A549 (cell line): ENCODE measurements around the gene ZER1. TPM values are rescaled to one million over a fixed set of nuclear protein-coding genes. Genes with fewer than 3 reads are reported as not detected.

Source experiments
- ATAC-seq, 2 experiments: fragments of 200-7000 bp in 1 of 2; fragments of >200 bp in 1 of 2; cut with Nextera tagmentation in 1 of 2; cut with Tn5 transposase in 1 of 2; 3 replicates each; pipeline versions ENCODE4 v1.8.0 to v1.9.1; 2018 to 2020; ENCODE audit warnings: mild to moderate bottlenecking in 1 of 2, moderate library complexity in 1 of 2
- CTCF ChIA-PET: fragments of 300-600 bp; sonication (Branson Sonifier 250); formaldehyde crosslinking; extraction: SDS; loops from one replicate; lab custom pipeline; 2021; ENCODE audit warnings: antibody characterized with exemption, inconsistent platforms; lab: Yijun Ruan, JAX
- POLR2A ChIA-PET: fragments of 350-600 bp; formaldehyde crosslinking; extraction: SDS; loops from one replicate; lab custom pipeline; 2021; ENCODE audit warnings: antibody characterized with exemption, inconsistent platforms; lab: Yijun Ruan, JAX
- DNase-seq, 2 experiments: peaks; one replicate each; pipeline versions ENCODE4 v3.0.0 to v3.0.0-alpha.2; 2011 to 2016; ENCODE audit warnings: low read depth in 1 of 2, low spot score in 1 of 2
- FAIRE-seq: peaks from 2 replicates; lab custom pipeline; 2011; peaks lifted over from hg19 to GRCh38; lab: Jason Lieb, UNC
- H3K27ac ChIP-seq, 2 experiments: fragments of >200 bp; sonication (Bioruptor Twin); formaldehyde crosslinking; 3 replicates each; pipeline ENCODE4 v1.5.1; 2016 to 2017
- H3K4me1 ChIP-seq: fragments of >200 bp; sonication (Bioruptor Twin); formaldehyde crosslinking; 3 replicates; pipeline ENCODE4 v1.6.1; 2016
- H3K4me2 ChIP-seq: fragments of >200 bp; sonication (Bioruptor Twin); formaldehyde crosslinking; 3 replicates; pipeline ENCODE4 v1.6.1; 2016
- H3K4me3 ChIP-seq: fragments of >200 bp; sonication (Bioruptor Twin); formaldehyde crosslinking; 3 replicates; pipeline ENCODE4 v1.5.1; 2016
- H3K9me3 ChIP-seq: fragments of >200 bp; sonication (Bioruptor Twin); formaldehyde crosslinking; 3 replicates; pipeline ENCODE4 v1.6.1; 2016
- ATOH8 ChIP-seq: fragments of 250-450 bp; sonication (Bioruptor Pico); IDR thresholded peaks from 2 replicates; pipeline ENCODE4 v1.5.0; 2020; ENCODE audit warnings: low read depth, mild to moderate bottlenecking, moderate library complexity
- BHLHE40 ChIP-seq: IDR thresholded peaks from 2 replicates; pipeline ENCODE4 v1.6.1; 2012; ENCODE audit warnings: low read depth, low read length, inconsistent platforms
- CBX2 ChIP-seq: fragments of 200-600 bp; sonication (generic); IDR thresholded peaks from 2 replicates; pipeline ENCODE4 v1.6.1; 2016; ENCODE audit warnings: low read depth, mild to moderate bottlenecking, borderline replicate concordance
- CBX8 ChIP-seq: fragments of 200-600 bp; sonication (generic); IDR thresholded peaks from 2 replicates; pipeline ENCODE4 v1.6.1; 2016
- CEBPB ChIP-seq, 2 experiments: fragments of >200 bp in 1 of 2; sonication (Bioruptor Twin) in 1 of 2; formaldehyde crosslinking in 1 of 2; IDR thresholded peaks; 2 replicates each; pipeline ENCODE4 v1.6.1; 2012 to 2016
- CHD2 ChIP-seq: fragments of 150-350 bp; IDR thresholded peaks from 2 replicates; pipeline ENCODE4 v1.6.1; 2014; ENCODE audit warnings: low read length; ENCODE audit not compliant: partially characterized antibody
- CTCF ChIP-seq: fragments of >200 bp; sonication (Bioruptor Twin); formaldehyde crosslinking; IDR thresholded peaks from 3 replicates; pipeline ENCODE4 v1.5.1; 2016
- ELK1 ChIP-seq: fragments of 150-350 bp; IDR thresholded peaks from 2 replicates; pipeline ENCODE4 v1.6.1; 2014; ENCODE audit warnings: low read depth, mild to moderate bottlenecking, low read length
- ESRRA ChIP-seq: fragments of 150-350 bp; IDR thresholded peaks from 2 replicates; pipeline ENCODE4 v1.6.1; 2014; ENCODE audit warnings: mild to moderate bottlenecking, low read length, borderline replicate concordance
- FOSB ChIP-seq: fragments of 250-450 bp; sonication (Bioruptor Pico); IDR thresholded peaks from 2 replicates; pipeline ENCODE4 v1.5.0; 2020; ENCODE audit warnings: mild to moderate bottlenecking, moderate library complexity
- FOXS1 ChIP-seq: fragments of 250-450 bp; sonication (Bioruptor Pico); IDR thresholded peaks from 2 replicates; pipeline ENCODE4 v1.5.0; 2020; ENCODE audit warnings: mild to moderate bottlenecking, moderate library complexity
- GATA3 ChIP-seq: IDR thresholded peaks from 2 replicates; pipeline ENCODE4 v1.6.1; 2012; ENCODE audit warnings: borderline replicate concordance
- HDAC2 ChIP-seq: fragments of 200-600 bp; sonication (generic); IDR thresholded peaks from 2 replicates; pipeline ENCODE4 v1.6.1; 2016
- HEYL ChIP-seq: fragments of 250-450 bp; sonication (Bioruptor Pico); IDR thresholded peaks from 2 replicates; pipeline ENCODE4 v1.8.0; 2021; ENCODE audit warnings: mild to moderate bottlenecking, moderate library complexity
- HOXB13 ChIP-seq: fragments of 250-450 bp; sonication (Bioruptor Pico); IDR thresholded peaks from 2 replicates; pipeline ENCODE4 v1.5.0; 2020; ENCODE audit warnings: low read depth, mild to moderate bottlenecking, moderate library complexity
- HOXB5 ChIP-seq: fragments of 250-450 bp; sonication (Bioruptor Pico); IDR thresholded peaks from 2 replicates; pipeline ENCODE4 v1.5.0; 2020; ENCODE audit warnings: mild to moderate bottlenecking, moderate library complexity
- JUN ChIP-seq, 2 experiments: fragments of >200 bp; sonication (Bioruptor Twin); formaldehyde crosslinking; IDR thresholded peaks; 2 replicates in 1 of 2; 3 replicates in 1 of 2; pipeline ENCODE4 v1.6.1; 2016 to 2017
- JUNB ChIP-seq: fragments of >200 bp; sonication (Bioruptor Twin); formaldehyde crosslinking; IDR thresholded peaks from 2 replicates; pipeline ENCODE4 v1.6.1; 2016
- KDM1A ChIP-seq: fragments of 200-600 bp; sonication (generic); IDR thresholded peaks from 2 replicates; pipeline ENCODE4 v1.6.1; 2016; ENCODE audit warnings: low read depth, mild to moderate bottlenecking
- MAX ChIP-seq: IDR thresholded peaks from 2 replicates; pipeline ENCODE4 v1.6.1; 2012
- MAZ ChIP-seq: fragments of 150-350 bp; IDR thresholded peaks from 2 replicates; pipeline ENCODE4 v1.6.1; 2014; ENCODE audit warnings: antibody characterized with exemption, low read depth, low read length, borderline replicate concordance
- MYC ChIP-seq: IDR thresholded peaks from 2 replicates; pipeline ENCODE4 v1.6.1; 2012; ENCODE audit warnings: mild to moderate bottlenecking, inconsistent platforms, low read length, improper control_type of control experiment, borderline replicate concordance
- NFE2L2 ChIP-seq: fragments of 150-350 bp; conservative IDR thresholded peaks from 2 replicates; pipeline ENCODE4 v1.6.1; 2014; ENCODE audit warnings: low read length
- NPAS2 ChIP-seq: fragments of 250-450 bp; sonication (Bioruptor Pico); IDR thresholded peaks from 2 replicates; pipeline ENCODE4 v1.8.0; 2022; ENCODE audit warnings: mild to moderate bottlenecking, moderate library complexity, borderline replicate concordance
- NR3C1 ChIP-seq: fragments of >200 bp; sonication (Bioruptor Twin); formaldehyde crosslinking; IDR thresholded peaks from 3 replicates; pipeline ENCODE4 v1.6.1; 2017
- PBX3 ChIP-seq: IDR thresholded peaks from 2 replicates; pipeline ENCODE4 v1.6.1; 2012
- PHF8 ChIP-seq: fragments of 200-600 bp; sonication (generic); IDR thresholded peaks from 2 replicates; pipeline ENCODE4 v1.6.1; 2016; ENCODE audit warnings: low read depth, mild to moderate bottlenecking, antibody characterized with exemption, moderate library complexity, borderline replicate concordance
- RAD21 ChIP-seq, 2 experiments: fragments of >200 bp in 1 of 2; sonication (Bioruptor Twin) in 1 of 2; formaldehyde crosslinking in 1 of 2; IDR thresholded peaks in 1 of 2; conservative IDR thresholded peaks in 1 of 2; 2 replicates in 1 of 2; 3 replicates in 1 of 2; pipeline ENCODE4 v1.6.1; 2012 to 2018; ENCODE audit warnings: inconsistent platforms in 1 of 2
- RNF2 ChIP-seq: fragments of 200-600 bp; sonication (generic); IDR thresholded peaks from 2 replicates; pipeline ENCODE4 v1.6.1; 2016; ENCODE audit warnings: low read depth, mild to moderate bottlenecking, antibody characterized with exemption, moderate library complexity, borderline replicate concordance
- SMC3 ChIP-seq: fragments of >200 bp; sonication (Bioruptor Twin); formaldehyde crosslinking; IDR thresholded peaks from 3 replicates; pipeline ENCODE4 v1.6.1; 2018; ENCODE audit warnings: inconsistent platforms
- SREBF2 ChIP-seq: fragments of 450-650 bp; IDR thresholded peaks from 2 replicates; pipeline ENCODE4 v1.6.1; 2014; ENCODE audit warnings: mild to moderate bottlenecking, moderate library complexity
- TFCP2L1 ChIP-seq: fragments of 250-450 bp; sonication (Bioruptor Pico); IDR thresholded peaks from 2 replicates; pipeline ENCODE4 v1.5.0; 2021; ENCODE audit warnings: mild to moderate bottlenecking
- TP53 ChIP-seq: fragments of 250-450 bp; sonication (Bioruptor Pico); IDR thresholded peaks from 2 replicates; pipeline ENCODE4 v1.5.0; 2021; ENCODE audit warnings: mild to moderate bottlenecking, moderate library complexity
- USF2 ChIP-seq: fragments of 450-650 bp; IDR thresholded peaks from 2 replicates; pipeline ENCODE4 v1.6.1; 2014; ENCODE audit warnings: antibody characterized with exemption
- ZC3H11A ChIP-seq: fragments of 450-650 bp; IDR thresholded peaks from 2 replicates; pipeline ENCODE4 v1.6.1; 2014; ENCODE audit warnings: antibody characterized with exemption, mild to moderate bottlenecking
- ZNF302 ChIP-seq: fragments of 250-450 bp; sonication (Bioruptor Pico); IDR thresholded peaks from 2 replicates; pipeline ENCODE4 v1.9.0; 2021; ENCODE audit warnings: inconsistent platforms, mild to moderate bottlenecking, moderate library complexity
- WGBS: methylation state at CpG from one replicate; pipeline ENCODE4 v1.1.6; 2017; ENCODE audit errors: missing lambda C conversion rate; 5-methylcytosine and 5-hydroxymethylcytosine counted together
- polyA plus RNA-seq, 4 experiments: library from polyadenylated mRNA; depleted of rRNA in 3 of 4; stranded (reverse); fragments of >200 nt; fragmentation: RNase III in 1 of 4; extraction: RNeasy Plus Mini Kit Qiagen cat#74134 plus additional on column Dnase treatment in 1 of 4; gene quantifications; 2 replicates in 3 of 4; 3 replicates in 1 of 4; pipeline ENCODE4 v1.2.3, GENCODE V29; 2011 to 2017

The ZER1 gene
- polyA plus RNA-seq, 2 of the 4 experiments (the other 2 are of a cell fraction) = 9.1 to 13.4 TPM

- Histone ChIP-seq H3K4me2 (peak within 1 kb of the TSS; percentile 92), H3K4me1 (peaks cover 50% of the 10 kb centered on the region), H3K4me3 (peak within 1 kb of the TSS; percentile 100), H3K9me3 (no peaks in the 10 kb centered on the region), H3K27ac (peak within 1 kb of the TSS; percentile 97 to 100)
- WGBS = 19% methylated on average over 17 of the region's 93 CpGs
- ATAC-seq (peak; percentile 68 to 81), FAIRE-seq (no peak), DNase-seq (peak; percentile 94)
- CTCF ChIA-PET = interaction anchor here (1.5 to 1.9 kb wide), 3 partner anchors 13 to 53 kb away, joined by 3 to 8 read pairs (median 8); partner anchors contain the start of gene PKN3
- POLR2A ChIA-PET = interaction anchor here (0.9 to 2.5 kb wide), 6 partner anchors 11 to 136 kb away, joined by 3 to 13 read pairs (median 4); partner anchors contain the start of genes DYNC2I2, PKN3, SPTAN1 and ZDHHC12
- no peak for TF ChIP-seq CHD2
- peak; percentile 67; the same call in 1 of the 2 replicates for TF ChIP-seq MYC
- no peak for TF ChIP-seq NR3C1
- TF ChIP-seq CTCF = no peak
- peak; percentile 80; the same call in 1 of the 2 replicates for TF ChIP-seq HOXB13
- no peak for TF ChIP-seq SREBF2
- no peak for TF ChIP-seq HEYL (CRISPR knock-in tag)
- peak in 1 of 2 experiments; percentile 84; a peak in 2 of 5 replicates for TF ChIP-seq JUN (IDR thresholded peaks at IDR 0.05)
- no peak for TF ChIP-seq CBX8
- 0 out of 2 replicates have a peak, but pooled peaks have one; percentile 52 for TF ChIP-seq HOXB5
- TF ChIP-seq JUNB = no peak
- no peak for TF ChIP-seq RAD21 (conservative IDR thresholded peaks at IDR 0.05 in 1 of 2, IDR thresholded peaks at IDR 0.05 in 1 of 2)
- TF ChIP-seq CBX2 = no peak
- TF ChIP-seq GATA3 = no peak
- peak; percentile 56; the same call in 1 of the 2 replicates for TF ChIP-seq FOXS1 (CRISPR knock-in tag)
- no peak for TF ChIP-seq TP53 (CRISPR knock-in tag)
- TF ChIP-seq CEBPB (IDR thresholded peaks at IDR 0.05) = 0 out of 4 replicates have a peak, but pooled peaks of 1 of the 2 experiments have one; percentile 22
- no peak for TF ChIP-seq KDM1A
- peak; percentile 86; the same call in 1 of the 2 replicates for TF ChIP-seq TFCP2L1 (CRISPR knock-in tag)
- TF ChIP-seq NPAS2 (CRISPR knock-in tag) = no peak
- TF ChIP-seq USF2 = peak; percentile 74
- TF ChIP-seq ZC3H11A = no peak
- TF ChIP-seq NFE2L2 = no peak
- no peak for TF ChIP-seq BHLHE40
- TF ChIP-seq RNF2 = no peak
- TF ChIP-seq PBX3 = 0 out of 2 replicates have a peak, but pooled peaks have one; percentile 33
- no peak for TF ChIP-seq ELK1
- no peak for TF ChIP-seq FOSB (CRISPR knock-in tag)
- peak; percentile 68; the same call in 1 of the 2 replicates for TF ChIP-seq ATOH8 (CRISPR knock-in tag)
- no peak for TF ChIP-seq HDAC2
- no peak for TF ChIP-seq ZNF302 (CRISPR knock-in tag)
- TF ChIP-seq MAX = peak; percentile 88
- TF ChIP-seq MAZ = 0 out of 2 replicates have a peak, but pooled peaks have one; percentile 55
- TF ChIP-seq SMC3 = no peak
- TF ChIP-seq PHF8 = peak; percentile 31; the same call in 1 of the 2 replicates
- no peak for TF ChIP-seq ESRRA
These were observed 83.0 kb downstream of the ZER1 start, which contains the start of gene SET for GRCh38 chr9:128688501-128689292. Gene SET, plus strand, starts transcription at chr9:128689222. Its CDS starts 361 bp downstream, at chr9:128689583.
